A673 (cell line): ENCODE data around the gene ZNF350.
"Not testable (repeated sequence)": the region's sequence is repeated elsewhere in the genome, so short reads cannot be mapped to it uniquely, and the experiment has no call there.

Experiments used
- EZH2 ChIP-seq: fragments of 200-600 bp; sonication (generic); IDR thresholded peaks from 2 replicates; pipeline ENCODE4 v1.6.1; 2017; ENCODE audit warnings: borderline replicate concordance, low read depth, mild to moderate bottlenecking, mixed read lengths, antibody characterized with exemption, low read length; ENCODE audit not compliant: poor library complexity, severe bottlenecking
- TF ChIP-seq, protein P1 (sequence below): fragments of 300-800, 200-600 bp; sonication (generic); conservative IDR thresholded peaks from 2 replicates; pipeline ENCODE4 v1.5.1; 2017; ENCODE audit warnings: low read depth, mild to moderate bottlenecking, antibody characterized with exemption, low read length, moderate library complexity, mixed read lengths

DNA sequence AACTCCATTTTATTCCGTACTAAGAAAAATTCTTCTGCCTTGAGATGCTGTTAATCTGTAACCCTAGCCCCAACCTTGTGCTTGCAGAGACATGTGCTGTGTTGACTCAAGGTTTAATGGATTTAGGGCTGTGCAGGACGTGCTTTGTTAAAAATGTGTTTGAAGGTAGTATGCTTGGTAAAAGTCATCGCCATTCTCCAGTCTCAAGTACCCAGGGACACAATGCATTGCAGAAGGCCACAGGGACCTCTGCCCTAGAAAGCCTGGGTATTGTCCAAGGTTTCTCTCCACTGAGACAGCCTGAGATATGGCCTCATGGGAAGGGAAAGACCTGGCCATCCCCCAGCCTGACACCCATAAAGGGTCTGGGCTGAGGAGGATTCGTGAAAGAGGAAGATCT lies 28.8 kb downstream of the ZNF350 start:
- TF ChIP-seq, protein P1, sequence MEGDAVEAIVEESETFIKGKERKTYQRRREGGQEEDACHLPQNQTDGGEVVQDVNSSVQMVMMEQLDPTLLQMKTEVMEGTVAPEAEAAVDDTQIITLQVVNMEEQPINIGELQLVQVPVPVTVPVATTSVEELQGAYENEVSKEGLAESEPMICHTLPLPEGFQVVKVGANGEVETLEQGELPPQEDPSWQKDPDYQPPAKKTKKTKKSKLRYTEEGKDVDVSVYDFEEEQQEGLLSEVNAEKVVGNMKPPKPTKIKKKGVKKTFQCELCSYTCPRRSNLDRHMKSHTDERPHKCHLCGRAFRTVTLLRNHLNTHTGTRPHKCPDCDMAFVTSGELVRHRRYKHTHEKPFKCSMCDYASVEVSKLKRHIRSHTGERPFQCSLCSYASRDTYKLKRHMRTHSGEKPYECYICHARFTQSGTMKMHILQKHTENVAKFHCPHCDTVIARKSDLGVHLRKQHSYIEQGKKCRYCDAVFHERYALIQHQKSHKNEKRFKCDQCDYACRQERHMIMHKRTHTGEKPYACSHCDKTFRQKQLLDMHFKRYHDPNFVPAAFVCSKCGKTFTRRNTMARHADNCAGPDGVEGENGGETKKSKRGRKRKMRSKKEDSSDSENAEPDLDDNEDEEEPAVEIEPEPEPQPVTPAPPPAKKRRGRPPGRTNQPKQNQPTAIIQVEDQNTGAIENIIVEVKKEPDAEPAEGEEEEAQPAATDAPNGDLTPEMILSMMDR, result not testable (repeated sequence)
- not testable (repeated sequence) for TF ChIP-seq EZH2
